Ishikawa (cell line): ENCODE results near the gene GPC6.

ENCODE experiments used
- CEBPB ChIP-seq: IDR thresholded peaks from 2 replicates; pipeline ENCODE4 v1.6.1; 2012
- CREB1 ChIP-seq: IDR thresholded peaks from 2 replicates; pipeline ENCODE4 v1.6.1; 2012; ENCODE audit warnings: low read depth
- EGR1 ChIP-seq: IDR thresholded peaks from 2 replicates; pipeline ENCODE4 v1.6.1; 2012
- EP300 ChIP-seq: IDR thresholded peaks from 2 replicates; pipeline ENCODE4 v1.6.1; 2012; ENCODE audit warnings: borderline replicate concordance
- FOXM1 ChIP-seq: IDR thresholded peaks from 2 replicates; pipeline ENCODE4 v1.6.1; 2012; ENCODE audit warnings: low read depth, borderline replicate concordance
- MAX ChIP-seq: IDR thresholded peaks from 2 replicates; pipeline ENCODE4 v1.6.1; 2012
- NFIC ChIP-seq: IDR thresholded peaks from 2 replicates; pipeline ENCODE4 v1.6.1; 2012
- RAD21 ChIP-seq: IDR thresholded peaks from 2 replicates; pipeline ENCODE4 v1.6.1; 2012; ENCODE audit warnings: low read depth
- REST ChIP-seq: IDR thresholded peaks from 2 replicates; pipeline ENCODE4 v1.6.1; 2012; ENCODE audit warnings: low read depth, mild to moderate bottlenecking
- TAF1 ChIP-seq: IDR thresholded peaks from 2 replicates; pipeline ENCODE4 v1.6.1; 2012; ENCODE audit warnings: low read depth, mild to moderate bottlenecking
- TCF12 ChIP-seq: IDR thresholded peaks from 2 replicates; pipeline ENCODE4 v1.6.1; 2012; ENCODE audit warnings: low read depth
- TEAD4 ChIP-seq: IDR thresholded peaks from 2 replicates; pipeline ENCODE4 v1.6.1; 2012
- USF1 ChIP-seq: IDR thresholded peaks from 2 replicates; pipeline ENCODE4 v1.6.1; 2012
- YY1 ChIP-seq: IDR thresholded peaks from 2 replicates; pipeline ENCODE4 v1.6.1; 2012; ENCODE audit warnings: low read depth
- ZBTB7A ChIP-seq: IDR thresholded peaks from 2 replicates; pipeline ENCODE4 v1.6.1; 2012; ENCODE audit warnings: low read depth

The GPC6 gene

GRCh38 chr13:94169454-94170144, 943.0 kb downstream of the GPC6 start:
- TF ChIP-seq TEAD4, result no peak
- TF ChIP-seq REST, result no peak
- no peak for TF ChIP-seq RAD21
- TF ChIP-seq EGR1, result no peak
- no peak for TF ChIP-seq NFIC
- no peak for TF ChIP-seq FOXM1
- TF ChIP-seq MAX, result no peak
- TF ChIP-seq TAF1, result no peak
- TF ChIP-seq YY1, result no peak
- no peak for TF ChIP-seq USF1
- TF ChIP-seq CEBPB, result no peak
- no peak for TF ChIP-seq ZBTB7A

GRCh38 chr13:94170145-94170571, 943.6 kb downstream of the GPC6 start:
- no peak for TF ChIP-seq EGR1
- TF ChIP-seq ZBTB7A, result no peak
- TF ChIP-seq NFIC, result no peak
- no peak for TF ChIP-seq FOXM1
- no peak for TF ChIP-seq REST
- no peak for TF ChIP-seq CEBPB
- TF ChIP-seq CREB1, result no peak
- TF ChIP-seq YY1, result no peak
- no peak for TF ChIP-seq EP300
- TF ChIP-seq TAF1, result no peak
- no peak for TF ChIP-seq TCF12

- TF ChIP-seq TEAD4 (no peak), USF1 (no peak), TCF12 (no peak), CEBPB (no peak), YY1 (no peak), REST (no peak), RAD21 (no peak), MAX (no peak), ZBTB7A (no peak), CREB1 (no peak), TAF1 (no peak), NFIC (no peak), FOXM1 (no peak), EGR1 (no peak)
Measured at GRCh38 chr13:94172416-94172815, 945.8 kb downstream of the GPC6 start.

GRCh38 chr13:94173312-94173854, 946.8 kb downstream of the GPC6 start:
- TF ChIP-seq CEBPB (no peak), TAF1 (no peak), NFIC (no peak), CREB1 (no peak), USF1 (no peak), EGR1 (no peak), TCF12 (no peak), YY1 (no peak)
